Right lobe of liver (tissue), 6 donors: Measurements from ENCODE around the gene PTPRN2. TPM values are rescaled to one million over a fixed set of nuclear protein-coding genes. Genes with fewer than 3 reads are reported as not detected.

ENCODE experiments used
- ATAC-seq, 4 donors: fragments of 200-7000 bp; cut with Tn5 transposase; one replicate each; pipeline ENCODE4 v1.9.1; 2020; ENCODE audit warnings: mild to moderate bottlenecking in 4 of 4, moderate library complexity in 4 of 4
- DNase-seq, 3 donors: peaks; one replicate each; pipeline ENCODE4 v3.0.0-alpha.2; 2020
- H3K27ac ChIP-seq, 3 donors: fragments of 200-600 bp; one replicate each; pipeline ENCODE4 v1.8.0; 2022
- H3K27me3 ChIP-seq, 2 donors: fragments of 200-600 bp; one replicate each; pipeline ENCODE4 v1.8.0; 2022
- H3K36me3 ChIP-seq, 4 donors: fragments of 200-600 bp; sonication (generic) in 1 of 4; one replicate each; pipeline versions ENCODE4 v1.5.1 to v1.8.0; 2017 to 2022; ENCODE audit warnings: control low read depth in 1 of 4
- H3K4me1 ChIP-seq, 4 donors: fragments of 200-600 bp; sonication (generic) in 1 of 4; one replicate each; pipeline versions ENCODE4 v1.5.1 to v1.8.0; 2017 to 2022; ENCODE audit warnings: control low read depth in 1 of 4
- H3K4me3 ChIP-seq, 3 donors: fragments of 200-600 bp; one replicate each; pipeline ENCODE4 v1.8.0; 2022
- H3K9me3 ChIP-seq, 4 donors: fragments of 200-600 bp; sonication (generic) in 1 of 4; one replicate each; pipeline versions ENCODE4 v1.5.1 to v1.8.0; 2017 to 2022; ENCODE audit warnings: control low read depth in 1 of 4
- CTCF ChIP-seq, 4 donors: fragments of 200-600 bp in 3 of 4; fragments of 450-650 bp in 1 of 4; IDR thresholded peaks; one replicate each; pipeline versions ENCODE4 v1.5.1 to v1.8.0; 2016 to 2022; ENCODE audit warnings: antibody characterized with exemption in 4 of 4, mild to moderate bottlenecking in 2 of 4
- POLR2A ChIP-seq: fragments of 450-650 bp; IDR thresholded peaks from one replicate; pipeline ENCODE4 v1.6.1; 2017; ENCODE audit warnings: antibody characterized with exemption, mild to moderate bottlenecking
- WGBS: methylation state at CpG from one replicate; pipeline ENCODE4 v1.1.6; 2018; ENCODE audit warnings: low coverage, low lambda C conversion rate; ENCODE audit not compliant: insufficient coverage; ENCODE audit errors: missing lambda C conversion rate; 5-methylcytosine and 5-hydroxymethylcytosine counted together
- intact Hi-C, 2 donors: fragments of 100-400 bp; cut with DNase I; formaldehyde crosslinking; loops; one replicate each; pipeline versions ENCODE4 v1.11.2 to v1.14.1; 2022
- total RNA-seq, 6 experiments: library from RNA; depleted of rRNA in 2 of 6; stranded (reverse); fragments of >200 nt in 2 of 6; fragmentation: NEBNext Ultra II Directional in 3 of 6; extraction: Animal tissue kit (Norgen Biotek cat#: 25700) in 3 of 6; gene quantifications; one replicate each; pipeline versions ENCODE4 v1.1.0 to v1.2.4, GENCODE V29; 2016 to 2023
- donor health status: DM: no; HTN: yes; CAD: no.
- donor health status: DM: no; HTN: no; CAD: no.
- donor health status: DM: no; HTN: no; CAD: no.
- donor health status: DM: no; HTN: yes; CAD: no.
- donor health status: DM: no; HTN: yes; CAD: no.

Gene PTPRN2
- total RNA-seq, 6 experiments from 2014 or later = 0.15 to 0.87 (median 0.67) TPM

- WGBS = 10% methylated on average over 1 of the region's 2 CpGs
- no peak for TF ChIP-seq POLR2A
- no peak for TF ChIP-seq CTCF (IDR thresholded peaks at IDR 0.05)
- no peak for ATAC-seq
These were observed 583.5 kb downstream of the PTPRN2 start for GRCh38 chr7:158004123-158004490.

GRCh38 chr7:158003441-158004122 is 584.0 kb downstream of the PTPRN2 start:
- no peaks in the 10 kb centered on the region for H3K27me3 ChIP-seq
- DNase-seq (peak in 1 of 3 donors; percentile 29), ATAC-seq (no peak)
- TF ChIP-seq CTCF (IDR thresholded peaks at IDR 0.05) (no peak), POLR2A (no peak)
- no peaks in the 10 kb centered on the region for H3K36me3 ChIP-seq
- H3K4me3 ChIP-seq = no peak overlapping the region
- H3K4me1 ChIP-seq = no peaks in the 10 kb centered on the region
- 56% methylated on average over 8 of the region's 23 CpGs for WGBS
- intact Hi-C loops = no loop called here
- no peak overlapping the region for H3K27ac ChIP-seq
- H3K9me3 ChIP-seq = no peaks in the 10 kb centered on the region

More at GRCh38 chr7:158004123-158004490, 583.5 kb downstream of the PTPRN2 start:
- no peak overlapping the region for H3K4me3 ChIP-seq
- no peak overlapping the region for H3K27ac ChIP-seq
- DNase-seq = no peak
- intact Hi-C loops = no loop called here
- no peaks in the 10 kb centered on the region for H3K4me1 ChIP-seq
- H3K27me3 ChIP-seq = no peaks in the 10 kb centered on the region
- H3K36me3 ChIP-seq = no peaks in the 10 kb centered on the region
- H3K9me3 ChIP-seq = no peaks in the 10 kb centered on the region

GRCh38 chr7:158002486-158003080 is 585.0 kb downstream of the PTPRN2 start:
- no peaks in the 10 kb centered on the region for H3K27me3 ChIP-seq
- H3K4me1 ChIP-seq = no peaks in the 10 kb centered on the region
- H3K27ac ChIP-seq = no peak overlapping the region
- no peaks in the 10 kb centered on the region for H3K36me3 ChIP-seq
- no peak for DNase-seq
- no peaks in the 10 kb centered on the region for H3K9me3 ChIP-seq
- intact Hi-C loops = no loop called here
- ATAC-seq = no peak
- WGBS = 67% methylated on average over 3 of the region's 17 CpGs
- H3K4me3 ChIP-seq = no peak overlapping the region
- TF ChIP-seq CTCF (IDR thresholded peaks at IDR 0.05) (no peak), POLR2A (no peak)

- no peak for ATAC-seq
- TF ChIP-seq POLR2A = no peak
- TF ChIP-seq CTCF (IDR thresholded peaks at IDR 0.05) = no peak
- intact Hi-C loops = no loop called here
- Histone ChIP-seq H3K27me3 (no peaks in the 10 kb centered on the region), H3K4me1 (no peaks in the 10 kb centered on the region), H3K36me3 (no peaks in the 10 kb centered on the region), H3K4me3 (no peak overlapping the region), H3K9me3 (no peaks in the 10 kb centered on the region), H3K27ac (no peak overlapping the region)
- WGBS = 60% methylated on average over 1 of the region's 28 CpGs
- DNase-seq = peak in 1 of 3 donors; percentile 39
These were observed 585.9 kb downstream of the PTPRN2 start for GRCh38 chr7:158001621-158002320.
